ENCODE results near the gene LENEP. TPM values are rescaled to one million over a fixed set of nuclear protein-coding genes. Genes with fewer than 3 reads are reported as not detected.

LENEP gene
- polyA plus RNA-seq, 12 donors: 0.49 TPM; not detected in 11

DNA sequence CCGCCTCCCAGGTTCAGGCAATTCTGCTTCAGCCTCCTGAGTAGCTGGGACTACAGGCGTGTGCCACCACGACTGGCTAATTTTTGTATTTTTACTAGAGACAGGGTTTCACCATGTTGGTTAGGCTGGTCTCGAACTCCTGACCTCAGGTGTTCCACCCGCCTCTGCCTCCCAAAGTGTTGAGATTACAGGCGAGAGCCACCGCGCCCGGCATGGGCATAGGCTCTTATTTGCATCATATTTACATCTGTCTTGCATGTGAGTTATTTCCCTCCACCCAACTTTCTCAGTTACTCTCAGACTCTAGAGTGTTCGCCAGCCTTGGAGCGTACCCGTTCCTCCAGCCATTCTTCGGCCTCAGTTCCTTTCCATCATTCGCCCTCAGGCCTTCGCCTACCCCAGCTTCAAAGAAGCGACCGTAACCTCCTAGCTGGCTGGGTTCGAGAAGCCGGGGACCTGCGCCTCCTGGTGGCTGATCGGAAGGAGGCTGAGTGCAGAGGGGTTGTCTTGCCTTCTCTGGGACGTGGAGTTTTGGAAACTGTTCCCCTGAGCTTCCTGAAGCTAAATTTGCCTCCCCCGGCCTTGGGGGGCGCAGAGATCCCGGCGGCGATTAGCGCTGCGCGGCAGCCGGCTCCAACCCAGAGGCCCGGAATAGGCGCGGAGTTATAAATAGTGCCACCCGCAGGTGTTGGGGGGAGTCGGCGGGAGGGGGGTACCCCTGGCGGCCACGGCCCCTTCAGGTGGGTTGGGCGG, 5.6 kb downstream of the LENEP start:
- DNase-seq: peak; percentile 75

DNA sequence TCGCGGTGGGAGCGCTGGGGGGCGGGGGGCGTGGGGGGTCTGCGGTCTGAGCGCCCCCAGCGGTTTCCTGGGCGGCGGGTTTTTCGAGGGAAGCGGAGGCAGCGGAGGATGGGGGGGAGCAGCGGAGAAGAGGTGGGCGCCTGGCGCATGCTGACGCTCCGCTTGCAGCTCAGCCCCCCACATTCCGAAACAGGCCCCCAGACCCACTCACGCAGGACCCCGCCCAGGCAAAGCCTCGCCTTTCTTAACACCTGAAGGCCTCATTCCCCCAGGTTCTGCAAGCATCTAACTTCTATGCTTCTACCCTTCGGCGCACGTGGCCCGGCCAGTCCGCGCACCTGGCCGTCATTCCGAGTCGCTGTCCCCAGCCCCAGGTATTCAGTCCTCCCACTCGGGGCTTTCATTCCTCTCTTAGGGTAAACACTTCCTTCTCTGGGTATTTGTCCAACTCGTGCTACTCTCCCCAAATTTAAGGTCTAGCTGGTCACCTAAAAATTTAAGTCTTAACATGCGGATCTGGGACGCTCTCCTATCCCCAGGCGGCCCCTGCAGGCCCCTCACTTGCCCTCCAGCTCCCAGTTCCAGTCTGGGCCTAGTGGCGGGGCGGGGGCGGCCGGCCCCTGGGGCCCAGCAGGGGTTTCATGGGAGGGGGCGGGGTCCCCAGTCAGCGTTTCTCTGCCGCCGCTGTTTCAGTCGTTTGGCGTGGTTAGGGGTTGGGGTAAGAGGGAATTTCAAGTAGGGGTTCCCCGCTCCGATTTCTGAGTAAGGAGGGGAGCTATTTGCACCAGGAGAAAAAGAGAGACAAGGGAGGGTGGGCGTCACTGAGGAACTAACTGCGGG, 6.4 kb downstream of the LENEP start:
- DNase-seq: no peak

DNA sequence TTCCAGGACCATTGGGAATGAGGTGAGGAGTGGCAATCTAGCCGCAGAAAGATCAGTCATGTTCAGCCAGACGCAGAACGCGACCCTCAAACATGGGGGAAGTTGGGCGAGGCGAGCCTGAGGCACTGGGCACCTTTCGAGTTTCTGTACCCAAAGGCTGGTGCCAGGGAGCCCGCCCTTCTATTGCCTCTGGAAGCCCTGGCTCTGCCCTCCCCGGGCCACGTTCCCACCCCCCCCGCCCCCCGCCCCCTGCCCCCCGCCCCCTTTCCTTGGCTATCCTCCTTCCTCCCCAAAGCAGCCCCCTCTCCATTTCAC, 7.0 kb downstream of the LENEP start:
- peak; percentile 35 for DNase-seq

DNA sequence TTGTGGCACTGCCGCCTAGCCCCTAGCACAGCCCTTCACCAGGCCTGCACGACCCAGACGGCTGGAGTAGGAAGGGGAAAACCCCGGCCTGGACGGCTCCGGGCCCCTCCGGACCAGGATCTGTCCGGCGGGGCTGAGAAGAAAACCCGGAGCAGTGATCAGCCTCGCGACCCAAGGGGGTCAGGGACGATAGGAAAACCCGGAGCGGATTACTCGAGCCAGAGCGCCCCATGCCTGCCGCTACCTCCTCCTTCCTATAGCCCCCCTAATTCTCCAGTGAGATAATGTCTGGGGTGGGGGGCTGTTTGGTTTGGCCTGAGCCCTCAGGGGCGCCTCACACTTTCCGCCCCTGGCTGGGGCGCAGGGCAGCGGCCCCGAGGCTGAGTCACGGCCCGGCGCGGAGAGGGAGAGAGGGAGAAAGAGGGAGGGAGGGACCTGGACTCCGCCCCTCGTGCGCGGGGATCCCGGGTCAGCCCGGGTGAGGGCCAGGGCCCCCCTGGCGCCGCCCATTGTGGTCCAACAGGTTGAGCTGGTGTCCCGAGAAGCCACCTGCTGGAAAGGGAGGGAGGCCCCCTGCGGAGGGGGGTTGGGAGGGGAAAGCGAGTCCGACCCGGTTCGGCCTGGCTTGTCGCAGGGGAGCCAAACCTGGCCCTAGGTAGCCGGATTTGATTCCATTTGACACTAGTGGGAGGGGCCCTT, 7.5 kb downstream of the LENEP start:
- DNase-seq: peak; percentile 93

DNA sequence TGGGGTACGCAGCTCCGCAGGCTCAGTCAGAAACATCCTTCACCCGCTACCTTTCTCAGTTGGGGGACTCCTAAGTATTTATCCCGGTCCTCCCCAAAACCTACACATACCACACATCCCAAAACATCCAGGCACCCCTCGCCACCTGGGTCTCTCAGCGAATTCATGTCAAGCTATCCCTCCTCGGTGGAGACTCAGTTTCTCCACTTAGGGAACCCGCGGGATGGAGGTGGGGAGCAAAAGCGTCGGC, 8.0 kb downstream of the LENEP start:
- no peak for DNase-seq

DNA sequence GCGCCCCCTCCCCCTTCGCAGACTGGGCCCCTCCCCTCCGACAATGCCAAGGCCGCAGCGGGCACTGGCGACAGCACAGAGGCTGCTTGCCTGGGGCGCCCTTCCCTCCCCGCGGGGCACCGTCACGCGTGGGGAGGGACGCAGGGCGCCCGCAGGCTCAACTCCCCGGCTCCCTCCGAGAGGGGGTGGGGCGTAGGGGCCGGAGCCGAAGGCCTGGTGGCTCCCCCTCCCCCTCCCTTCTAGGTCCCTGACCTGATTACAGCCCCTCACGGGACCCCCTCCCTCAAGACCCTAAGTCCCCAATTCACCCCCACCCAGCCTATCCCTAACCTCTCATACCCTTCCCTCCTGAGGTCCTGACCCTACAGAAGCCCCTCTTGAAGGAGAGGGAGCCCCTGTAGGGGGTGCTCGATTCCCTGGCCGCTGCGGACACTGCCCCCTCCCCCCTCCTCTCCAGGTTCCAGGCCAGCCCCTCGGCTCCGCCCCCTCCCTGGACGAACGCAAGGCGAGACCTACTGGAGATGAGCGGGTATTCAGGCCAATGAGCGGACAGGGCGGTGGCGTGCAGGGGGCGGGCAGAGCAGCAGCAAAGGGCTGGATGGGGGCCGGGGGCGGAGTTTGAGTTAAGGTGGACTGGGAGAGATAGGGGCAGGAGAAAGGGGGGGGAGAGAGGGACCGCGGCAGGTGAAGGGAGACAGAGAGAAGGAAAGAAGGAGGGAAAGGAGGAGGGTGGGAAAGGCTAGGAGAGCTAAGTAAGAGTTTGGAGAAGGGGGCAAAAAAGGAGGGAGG, 8.5 kb downstream of the LENEP start:
- peak; percentile 100 for DNase-seq

DNA sequence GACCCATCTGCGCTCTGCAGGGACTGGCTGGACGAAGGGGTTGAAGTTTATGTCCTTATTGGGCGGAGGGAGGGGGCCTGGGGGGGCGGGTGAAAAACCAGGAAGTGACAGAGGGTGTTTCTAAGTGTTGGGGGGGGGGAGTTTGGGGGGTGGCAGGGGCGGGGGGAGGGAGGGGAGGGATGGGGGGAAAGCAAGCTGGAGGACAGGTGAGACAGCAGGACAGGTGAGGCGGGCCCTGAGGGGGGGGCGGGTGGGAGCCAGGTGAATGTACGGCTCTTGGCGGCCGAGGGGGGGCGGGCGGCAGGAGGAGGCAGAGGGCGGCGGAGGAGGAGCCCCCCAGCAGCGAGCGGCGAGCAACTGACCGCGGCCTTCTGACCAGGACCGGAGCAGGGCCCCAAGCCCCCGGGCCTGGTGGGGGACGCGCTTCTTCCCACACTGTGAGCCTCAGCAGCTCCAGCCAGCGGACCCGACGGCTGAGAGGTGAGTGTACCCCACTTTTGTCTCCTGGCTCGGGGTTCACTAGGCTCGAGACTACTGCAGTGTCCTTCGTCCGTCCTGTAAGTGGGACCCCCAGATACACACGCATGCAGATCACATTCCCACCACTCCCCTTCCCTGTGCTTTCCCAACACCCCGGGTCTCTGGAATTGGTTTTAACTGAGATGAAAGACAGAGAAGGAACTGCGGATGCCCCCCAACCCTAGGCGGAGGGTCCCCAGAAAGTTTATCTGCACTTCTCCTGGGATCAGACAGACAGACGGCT, 9.3 kb downstream of the LENEP start, which contains the start of gene ZBTB7B:
ZBTB7B (plus strand) TSS at position 339 of the 763 bp plus-strand sequence. CDS start 11,859 bp downstream, outside the sequence.
- no peak for DNase-seq

DNA sequence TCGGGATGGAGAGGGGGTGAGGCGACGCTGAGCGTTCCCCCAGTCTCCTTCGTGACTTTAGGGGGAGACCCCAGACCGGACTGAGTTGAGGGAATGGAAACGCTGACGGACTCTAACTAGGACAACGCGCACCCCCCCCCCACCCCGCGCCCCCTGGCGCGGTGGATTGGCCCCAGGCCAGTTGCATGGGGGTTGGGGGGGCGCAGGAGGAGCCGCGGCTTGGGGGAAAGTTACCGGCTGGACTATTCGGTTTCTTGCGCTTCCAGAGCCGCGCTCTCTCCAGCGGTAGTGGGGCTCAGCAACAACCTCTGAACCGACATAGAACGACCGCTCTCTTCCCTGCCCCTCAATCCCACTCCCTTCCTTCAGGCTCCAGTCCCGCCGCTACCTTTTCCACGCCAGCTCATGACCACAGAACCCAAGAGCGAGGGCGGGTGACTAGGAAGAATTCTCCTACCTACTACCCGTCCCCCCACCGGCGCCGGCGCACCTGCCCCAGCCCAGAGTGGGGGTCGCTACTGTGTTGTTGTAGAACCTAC, 9.9 kb downstream of the LENEP start:
- DNase-seq: peak; percentile 57

DNA sequence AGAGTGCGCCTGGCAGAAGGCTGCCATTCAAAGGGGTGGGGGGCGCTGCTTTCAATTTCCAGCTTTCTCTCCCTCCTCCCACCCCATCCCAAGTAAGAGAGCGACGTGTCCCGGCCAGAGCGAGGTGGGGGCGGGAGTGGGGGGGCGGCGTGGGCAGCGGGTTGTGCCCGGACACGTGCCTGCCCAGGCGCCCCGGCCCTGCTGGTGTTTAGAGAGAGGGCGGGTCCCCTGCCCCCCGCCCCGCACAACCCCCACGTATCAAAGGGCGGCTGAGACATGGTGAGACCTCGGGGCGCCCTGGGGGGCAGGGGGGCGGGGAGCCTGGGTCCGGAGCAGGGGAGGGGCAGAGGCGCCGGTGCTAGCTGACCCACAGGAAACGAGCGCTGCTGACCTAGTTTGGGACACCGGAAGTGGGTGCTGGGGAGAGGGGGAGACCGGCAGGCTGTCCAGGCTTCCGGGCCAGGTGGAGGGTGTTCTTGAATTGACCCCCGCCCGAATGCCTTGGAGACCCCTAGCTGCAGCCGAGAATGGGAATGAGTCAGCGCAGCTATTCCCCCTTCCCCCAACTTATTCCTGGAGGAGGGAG, 10.5 kb downstream of the LENEP start:
- DNase-seq: peak; percentile 56

DNA sequence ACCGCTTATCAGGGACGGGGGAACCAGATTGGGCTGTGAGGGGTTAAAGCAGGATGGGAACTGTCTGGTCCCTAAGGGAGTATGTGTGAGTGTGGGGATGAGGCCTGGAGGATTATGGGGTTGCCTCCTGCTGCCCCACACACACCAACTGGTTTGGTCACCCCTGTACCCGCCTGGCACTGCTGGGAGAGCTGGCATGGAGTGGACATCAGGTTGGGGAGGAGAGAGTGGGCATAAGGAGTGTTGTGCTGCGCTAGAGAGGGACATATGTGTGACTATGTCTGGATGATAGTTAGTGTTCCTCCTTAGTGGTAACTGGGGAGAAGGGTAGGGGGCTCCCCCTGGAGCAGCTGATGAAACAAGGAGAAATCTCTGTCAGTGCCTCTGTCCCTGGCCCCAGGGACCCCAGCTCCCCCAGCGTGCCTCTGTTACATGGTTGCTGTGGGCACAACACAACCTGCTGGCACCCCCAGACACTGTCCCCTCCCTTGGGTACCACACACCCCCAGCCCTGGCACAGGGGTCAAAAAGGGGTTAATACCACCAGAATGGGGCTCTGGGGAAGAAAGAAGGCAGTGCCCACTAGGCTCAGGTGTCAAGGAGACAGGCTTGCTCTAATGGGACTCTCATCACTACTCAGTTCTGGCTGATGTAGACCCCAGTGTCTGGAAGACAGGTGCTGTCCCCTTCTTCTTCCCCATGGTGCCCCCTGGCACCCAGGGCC, 11.1 kb downstream of the LENEP start:
- DNase-seq: no peak

DNA sequence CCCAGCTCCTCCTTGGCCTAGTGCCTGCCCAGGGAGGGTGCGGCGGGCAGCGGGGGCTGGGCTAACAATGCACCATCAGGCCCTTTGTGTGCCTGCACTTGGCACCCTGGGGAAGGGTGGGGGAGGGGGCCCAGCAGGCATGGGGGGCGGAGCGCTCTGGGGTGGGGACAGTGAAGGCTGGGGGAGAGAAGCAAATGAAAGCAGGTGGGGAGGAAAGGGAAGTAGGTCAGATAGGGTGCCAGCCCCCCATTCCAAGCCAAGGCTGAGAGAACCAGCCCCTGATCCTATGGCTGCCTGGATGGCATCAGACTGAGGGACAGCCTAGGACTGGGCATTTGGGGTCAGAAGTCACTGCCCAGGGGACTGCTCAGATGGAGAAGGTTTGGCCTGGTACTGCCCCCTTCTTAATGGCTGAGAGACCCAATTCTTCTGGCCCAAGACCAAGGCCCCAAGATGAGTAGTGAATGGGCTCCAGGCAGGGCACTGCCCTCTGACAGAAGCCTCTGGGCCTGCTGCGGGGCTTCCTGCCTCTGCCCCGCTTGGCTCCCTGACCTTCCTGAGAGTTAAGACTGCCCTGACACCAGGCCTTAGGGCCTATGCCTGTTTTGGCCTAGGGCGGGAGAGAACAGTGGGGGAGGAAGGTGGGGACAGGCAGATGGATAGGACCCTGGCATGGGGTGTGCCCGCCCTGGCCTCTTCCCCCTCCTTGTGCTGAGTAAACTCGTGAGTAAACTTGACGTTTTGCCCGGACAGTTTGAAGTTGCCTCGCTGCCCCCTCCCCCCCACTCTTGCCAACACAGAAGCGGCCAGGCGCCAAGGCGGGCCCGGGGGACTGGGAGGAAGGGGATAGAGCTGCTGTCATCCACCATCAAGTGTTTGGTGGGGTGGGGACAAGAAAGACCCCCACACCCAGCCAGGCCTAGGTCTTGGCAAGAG, 12.0 kb downstream of the LENEP start:
- DNase-seq: no peak

DNA sequence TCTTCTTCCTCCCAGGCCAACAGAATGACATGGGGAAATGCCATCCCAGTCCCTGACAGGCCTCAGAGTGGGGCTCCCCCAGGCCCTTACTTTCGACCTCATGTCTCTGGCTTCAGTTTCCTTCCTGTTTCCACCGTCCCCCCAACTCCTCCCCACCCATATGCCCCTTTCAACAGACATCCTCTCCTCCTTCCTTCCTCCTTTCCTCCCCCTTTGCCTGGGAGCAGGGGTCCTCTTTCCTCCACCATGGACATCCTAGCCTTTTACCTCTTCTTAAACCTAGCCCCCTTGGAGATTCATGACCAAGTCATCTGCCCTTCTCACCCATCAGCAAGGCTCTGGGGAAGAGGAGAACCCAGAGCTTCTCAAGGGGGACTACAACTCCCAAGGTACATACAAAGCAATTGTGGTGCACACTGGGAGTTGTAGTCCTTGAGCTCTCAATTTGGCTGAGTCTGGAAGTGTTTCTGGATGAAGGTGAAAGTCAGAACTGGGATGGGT, 13.3 kb downstream of the LENEP start:
- no peak for DNase-seq

DNA sequence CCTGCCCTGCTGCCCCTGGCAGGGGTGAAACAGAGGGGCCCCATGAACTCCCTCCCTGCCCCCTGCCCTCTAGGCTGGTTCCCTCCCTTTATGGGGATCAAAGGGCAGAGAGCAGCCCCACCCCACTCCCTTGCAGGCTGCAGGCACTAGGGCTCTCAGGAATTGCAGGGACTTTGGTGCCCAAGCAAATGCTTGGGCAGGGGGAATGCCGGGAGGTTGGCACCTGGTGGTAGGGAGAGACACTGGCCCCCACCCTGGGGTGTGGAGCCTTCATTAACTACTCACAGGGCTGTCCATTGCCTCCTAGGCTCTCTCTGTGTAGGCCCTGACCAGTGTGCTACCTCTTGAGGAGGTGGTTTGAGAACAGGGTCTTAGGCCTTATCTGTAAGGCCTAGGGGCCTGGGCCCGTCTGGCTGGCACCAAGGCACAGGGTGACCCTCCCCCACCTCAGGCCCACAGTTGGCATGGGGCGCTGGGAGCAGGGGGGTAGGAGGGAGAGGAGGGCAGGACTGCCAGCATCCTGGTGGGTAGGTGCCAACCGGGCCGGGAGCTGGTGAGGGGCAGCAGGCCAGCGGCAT, 14.0 kb downstream of the LENEP start:
- DNase-seq: no peak

DNA sequence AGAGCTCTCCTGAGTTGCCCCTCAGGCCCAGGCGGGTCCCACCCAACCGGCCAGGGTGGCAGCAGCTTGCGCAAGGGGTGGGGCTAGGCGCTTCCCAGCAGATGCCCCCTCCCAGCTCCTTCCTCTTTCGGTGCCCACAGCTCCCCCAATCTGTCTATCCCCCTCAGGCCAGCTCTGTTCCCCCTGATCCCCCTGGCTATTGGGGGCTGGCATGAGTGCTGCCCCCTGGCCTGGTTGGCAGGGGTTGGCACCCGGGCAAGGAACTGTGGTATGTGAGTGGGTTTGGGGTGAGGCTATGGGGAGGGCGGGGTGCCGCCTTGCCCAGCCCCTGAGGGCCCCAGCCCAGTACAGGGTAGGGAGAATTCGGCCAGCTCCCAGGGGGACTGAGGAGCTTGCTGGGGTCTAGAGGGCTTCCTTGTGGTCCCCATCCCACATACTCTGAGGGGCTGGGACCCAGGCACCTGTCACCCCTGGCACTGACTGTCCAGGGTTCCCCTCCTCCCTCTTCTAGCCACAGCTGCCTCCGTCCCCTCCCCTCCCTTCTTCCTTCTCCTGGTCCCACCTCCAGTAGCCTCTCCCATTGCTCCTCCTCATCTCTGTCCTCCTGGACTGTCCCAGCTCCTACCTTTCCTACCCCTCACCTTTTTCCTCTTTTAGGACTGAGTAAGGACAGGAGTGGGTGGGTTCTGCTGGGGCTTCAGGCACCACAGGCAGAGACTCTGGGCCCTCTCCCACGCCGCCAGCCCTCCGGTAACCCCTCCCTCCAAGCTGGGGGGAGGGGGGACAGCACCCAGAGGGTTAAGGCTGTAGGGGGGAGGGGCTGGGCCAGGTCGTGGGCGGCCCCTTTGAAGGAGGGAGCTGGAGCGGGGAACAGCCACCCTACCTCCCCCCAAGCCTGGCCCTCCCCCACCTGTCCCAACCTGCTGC, 14.9 kb downstream of the LENEP start:
- no peak for DNase-seq

DNA sequence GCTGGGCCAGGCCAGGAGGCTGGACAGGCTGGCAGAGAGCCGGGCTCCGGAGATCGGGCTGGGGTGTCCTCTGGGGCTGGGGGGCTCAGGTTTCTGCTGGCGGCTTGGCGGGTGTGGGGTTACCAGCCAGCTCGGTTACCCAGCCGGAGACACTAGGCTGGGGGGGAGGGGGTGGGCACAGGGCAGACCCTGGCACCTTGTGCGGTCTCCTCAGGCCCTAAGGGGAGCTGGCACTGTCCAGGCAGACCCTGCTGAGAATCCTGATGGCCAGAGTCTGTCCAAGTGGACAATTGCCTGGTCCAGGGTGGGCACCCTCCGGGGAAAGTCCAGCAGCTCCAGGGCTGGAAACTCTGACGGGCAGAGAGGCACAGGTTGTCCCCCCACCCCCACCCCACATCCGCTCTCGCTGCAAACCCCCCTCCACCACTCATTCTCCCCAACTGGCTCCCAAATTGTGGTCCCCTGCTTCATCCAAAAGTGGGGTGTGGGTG, 15.9 kb downstream of the LENEP start:
- no peak for DNase-seq

DNA sequence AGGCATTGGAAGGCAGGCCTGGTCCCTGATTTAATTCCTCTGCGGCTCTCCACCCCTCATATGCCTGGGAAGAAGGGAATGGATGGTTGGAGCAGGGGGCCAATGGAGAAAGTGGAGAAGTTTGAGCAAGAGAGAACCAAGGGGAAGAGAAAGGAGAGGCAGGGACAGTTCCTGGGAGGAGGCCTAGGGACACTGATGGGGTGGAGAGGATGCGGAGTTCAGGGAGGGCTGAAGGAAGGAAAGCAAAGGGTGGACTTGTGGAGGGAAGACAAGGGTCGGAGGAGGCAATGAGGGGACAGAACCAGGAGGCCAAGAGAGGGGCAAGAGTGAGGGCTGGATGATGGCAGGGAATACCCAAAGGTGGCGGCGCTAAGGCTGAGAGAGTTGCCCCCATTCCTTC, 16.4 kb downstream of the LENEP start:
- DNase-seq: no peak

All from muscle of arm (tissue), 12 donors.